ENCODE data around the gene PPP2CA.

PPP2CA gene

DNA sequence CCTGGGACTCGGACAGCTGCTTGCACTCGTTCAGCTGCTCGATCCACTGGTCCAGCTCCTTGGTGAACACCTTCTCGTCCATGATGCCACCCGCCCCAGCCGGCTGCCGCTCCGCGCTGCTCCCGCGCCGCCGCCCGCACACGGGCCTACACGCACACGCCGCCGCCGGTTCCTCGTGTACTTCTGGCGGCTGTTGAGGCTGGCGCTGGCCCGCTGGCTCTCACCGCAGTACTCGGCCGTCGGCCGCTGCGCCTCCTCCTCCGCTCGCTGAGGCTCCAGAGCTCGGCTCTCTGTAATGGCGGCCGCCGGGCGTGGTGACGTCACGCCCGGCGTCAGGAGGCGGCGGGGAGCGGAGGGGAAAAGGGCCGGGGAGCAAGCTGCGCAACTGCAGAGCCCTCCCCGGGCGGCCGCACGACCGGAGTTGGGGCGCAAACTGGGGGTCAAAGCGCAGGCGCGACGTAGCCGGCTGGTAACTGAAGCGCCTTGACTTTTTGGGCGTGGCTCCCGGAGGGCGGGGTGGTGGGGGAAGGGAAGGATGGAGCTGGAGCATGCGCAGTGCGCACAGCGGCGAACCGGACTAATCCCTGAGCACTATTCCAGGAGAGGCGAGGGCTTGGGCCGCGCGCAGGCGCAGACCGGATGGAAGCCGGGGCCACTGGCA lies at the start of gene PPP2CA:
TSS of gene PPP2CA (minus strand) at position 294 of the 661 bp plus-strand sequence. CDS start at position 82, 212 bp downstream.
- H3K4me3 ChIP-seq (ENCODE audit: control insufficient read depth, low read depth, low read length), result peak within 1 kb of the TSS; percentile 92
- TF ChIP-seq CTCF (conservative IDR thresholded peaks at IDR 0.05; ENCODE audit: control insufficient read depth, insufficient read depth, low read depth, low read length), result no peak
- DNase-seq (ENCODE audit: low read depth), result peak; percentile 98

DNA sequence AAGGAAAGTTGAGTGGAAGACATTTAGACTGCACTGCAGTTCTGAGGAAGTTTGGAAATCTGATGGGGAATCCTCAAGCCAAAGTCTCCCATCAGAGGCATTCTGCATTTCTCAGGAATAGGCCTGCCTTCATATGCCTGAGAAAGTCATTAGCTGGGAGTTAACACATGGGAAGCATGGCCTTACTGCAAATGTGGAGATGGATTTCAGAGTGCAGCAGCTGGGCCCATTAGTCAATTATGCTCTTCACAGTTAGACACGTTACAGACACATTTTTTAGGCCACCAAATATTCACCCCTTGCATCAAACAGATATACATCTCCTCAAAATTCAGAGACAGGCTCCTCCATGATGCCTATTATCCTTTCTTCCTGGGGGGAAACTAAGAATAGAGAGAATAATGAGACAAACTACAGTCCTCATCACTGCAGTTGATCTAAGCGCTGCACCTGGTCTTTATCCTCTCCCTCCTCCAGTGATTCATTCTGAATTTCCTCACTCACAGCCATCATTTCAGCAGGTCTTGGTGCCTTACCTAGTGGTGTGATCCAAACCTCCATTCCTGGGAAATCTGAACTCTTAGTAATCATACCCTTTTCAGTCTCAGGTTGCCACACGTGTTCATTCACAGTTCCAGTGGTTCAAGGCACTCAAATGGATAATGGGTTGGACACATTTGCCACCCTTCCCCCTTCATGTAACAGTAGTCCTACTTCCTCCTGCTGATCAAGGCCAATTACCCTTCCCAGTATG lies 47.9 kb upstream of the PPP2CA start:
- no peak overlapping the region for H3K4me3 ChIP-seq (ENCODE audit: control insufficient read depth, low read depth, low read length)
- DNase-seq (ENCODE audit: low read depth), result no peak
- no peak for TF ChIP-seq CTCF (conservative IDR thresholded peaks at IDR 0.05; ENCODE audit: control insufficient read depth, insufficient read depth, low read depth, low read length)

DNA sequence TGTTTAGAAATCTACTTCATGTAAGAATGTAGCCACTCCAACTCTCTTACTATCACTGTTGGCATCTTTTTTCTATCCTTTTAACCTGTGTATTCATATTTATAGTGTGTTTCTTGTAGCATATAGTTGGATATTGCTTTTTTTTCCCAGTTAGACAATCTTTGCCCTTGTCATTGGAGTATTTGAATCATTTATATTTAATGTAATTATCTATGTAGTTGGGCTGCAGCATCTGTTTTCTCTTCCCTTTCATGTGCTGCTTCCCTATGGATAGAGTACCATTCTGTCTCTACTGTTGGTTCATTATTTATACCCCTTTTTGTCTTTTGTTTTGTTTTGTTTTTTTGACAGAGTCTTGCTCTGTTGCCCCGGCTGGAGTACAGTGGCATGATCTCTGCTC lies 45.2 kb upstream of the PPP2CA start:
- DNase-seq (ENCODE audit: low read depth), result no peak
- no peak overlapping the region for H3K4me3 ChIP-seq (ENCODE audit: control insufficient read depth, low read depth, low read length)
- TF ChIP-seq CTCF (conservative IDR thresholded peaks at IDR 0.05; ENCODE audit: control insufficient read depth, insufficient read depth, low read depth, low read length), result no peak

- no peak overlapping the region for H3K4me3 ChIP-seq (ENCODE audit: control insufficient read depth, low read depth, low read length)
- no peak for TF ChIP-seq CTCF (conservative IDR thresholded peaks at IDR 0.05; ENCODE audit: control insufficient read depth, insufficient read depth, low read depth, low read length)
- DNase-seq (ENCODE audit: low read depth), result no peak
Observed at GRCh38 chr5:134268919-134269318, 43.0 kb upstream of the PPP2CA start.

- TF ChIP-seq CTCF (conservative IDR thresholded peaks at IDR 0.05; ENCODE audit: control insufficient read depth, insufficient read depth, low read depth, low read length), result no peak
- no peak overlapping the region for H3K4me3 ChIP-seq (ENCODE audit: control insufficient read depth, low read depth, low read length)
Observed at GRCh38 chr5:134268019-134268601, 42.2 kb upstream of the PPP2CA start.

GRCh38 chr5:134267366-134268018 lies 41.6 kb upstream of the PPP2CA start:
- DNase-seq (ENCODE audit: low read depth), result peak; percentile 57
- no peak overlapping the region for H3K4me3 ChIP-seq (ENCODE audit: control insufficient read depth, low read depth, low read length)
- TF ChIP-seq CTCF (conservative IDR thresholded peaks at IDR 0.05; ENCODE audit: control insufficient read depth, insufficient read depth, low read depth, low read length), result no peak

More at GRCh38 chr5:134268019-134268601, 42.2 kb upstream of the PPP2CA start:
- no peak for DNase-seq (ENCODE audit: low read depth)
